GM12892 (cell line): ENCODE results near the gene TMEM14B.

ENCODE experiments used
- POLR2A ChIP-seq: IDR thresholded peaks from 2 replicates; pipeline ENCODE4 v1.6.1; 2011; ENCODE audit warnings: low read depth, low read length, control low read depth
- POLR2AphosphoS5 ChIP-seq: IDR thresholded peaks from 2 replicates; pipeline ENCODE4 v1.6.1; 2011; ENCODE audit warnings: low read depth, low read length, control low read depth
- TAF1 ChIP-seq: IDR thresholded peaks from 2 replicates; pipeline ENCODE4 v1.6.1; 2011; ENCODE audit warnings: low read depth, mild to moderate bottlenecking, control low read depth, low read length, borderline replicate concordance

DNA sequence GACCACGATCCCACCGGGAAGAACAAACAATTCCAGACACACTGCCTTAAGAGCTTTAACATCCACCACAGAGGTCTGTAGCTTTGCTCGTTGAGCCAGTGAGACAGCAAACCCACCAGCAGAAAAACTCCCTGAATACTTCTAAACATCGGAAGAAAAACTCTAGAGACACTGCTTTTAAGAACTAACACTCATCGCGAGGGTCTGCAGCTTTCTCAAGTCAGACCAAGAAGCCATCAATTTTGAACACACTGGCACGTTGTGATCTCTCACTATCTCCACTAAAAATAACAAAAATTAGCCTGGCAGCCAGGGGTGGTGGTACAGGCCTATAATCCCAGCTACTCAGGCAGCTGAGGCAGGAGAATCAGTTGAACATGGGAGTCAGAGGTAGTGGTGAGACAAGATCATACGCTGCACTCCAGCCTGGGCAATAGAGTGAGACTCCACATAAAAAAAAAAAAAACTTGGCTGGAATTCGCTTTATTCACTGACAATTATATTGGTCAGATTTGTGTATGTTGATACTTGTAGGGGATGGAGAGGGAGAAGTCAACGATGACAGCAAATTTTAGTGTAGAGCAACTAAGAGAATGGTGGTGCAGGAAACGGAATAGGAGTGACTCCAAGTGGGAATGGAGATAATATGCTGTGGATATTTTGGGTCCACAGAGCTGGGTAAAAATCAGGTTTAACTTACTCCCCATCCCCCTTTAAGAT, 25.6 kb upstream of the TMEM14B start:
- TF ChIP-seq POLR2A = no peak
- TF ChIP-seq POLR2AphosphoS5 = no peak
- no peak for TF ChIP-seq TAF1
